A673 (cell line): ENCODE measurements around the gene CACNA2D3. TPM values are rescaled to one million over a fixed set of nuclear protein-coding genes. Genes with fewer than 3 reads are reported as not detected.

Experiments used
- BruUV-seq: library from RNA; stranded (reverse); fragments of 400-500 nt; replicated peaks from 2 replicates; lab custom pipeline; 2021; lab: Mats Ljungman, UMichigan
- CTCF ChIA-PET: fragments of 300-600 bp; sonication (Branson Sonifier 250); formaldehyde crosslinking; loops from one replicate; lab custom pipeline; 2022; ENCODE audit warnings: antibody characterized with exemption; lab: Charles Lee
- POLR2A ChIA-PET: fragments of 300-600 bp; sonication (Branson Sonifier 250); formaldehyde crosslinking; loops from one replicate; lab custom pipeline; 2022; ENCODE audit warnings: antibody characterized with exemption; ENCODE audit not compliant: low non-redundant PET; lab: Charles Lee
- DNase-seq: peaks from one replicate; pipeline ENCODE4 v3.0.0-alpha.2; 2015; ENCODE audit warnings: low spot score
- H3K27ac ChIP-seq: fragments of 200-600 bp; sonication (generic); 2 replicates; pipeline ENCODE4 v1.5.1; 2016; ENCODE audit warnings: mixed run types, low read depth, mild to moderate bottlenecking, mixed read lengths, antibody characterized with exemption, low read length; ENCODE audit not compliant: poor library complexity, severe bottlenecking
- H3K27me3 ChIP-seq: fragments of 200-600 bp; sonication (generic); replicated peaks from 2 replicates; pipeline ENCODE4 v1.6.1; 2017; ENCODE audit warnings: mixed run types, low read depth, mild to moderate bottlenecking, mixed read lengths, antibody characterized with exemption, low read length; ENCODE audit not compliant: insufficient read depth, poor library complexity
- H3K36me3 ChIP-seq: fragments of 200-600 bp; sonication (generic); 2 replicates; pipeline ENCODE4 v1.6.1; 2016; ENCODE audit warnings: mixed run types, mild to moderate bottlenecking, mixed read lengths, antibody characterized with exemption, low read length; ENCODE audit not compliant: insufficient read depth, poor library complexity, severe bottlenecking
- H3K4me1 ChIP-seq: fragments of 200-600 bp; sonication (generic); 2 replicates; pipeline ENCODE4 v1.6.1; 2017; ENCODE audit warnings: mixed run types, mild to moderate bottlenecking, mixed read lengths, antibody characterized with exemption, low read length; ENCODE audit not compliant: insufficient read depth, poor library complexity, severe bottlenecking
- H3K4me3 ChIP-seq: fragments of 200-600 bp; sonication (generic); 2 replicates; pipeline ENCODE4 v1.5.1; 2016; ENCODE audit warnings: low read depth, mixed run types, mild to moderate bottlenecking, mixed read lengths, low read length; ENCODE audit not compliant: poor library complexity, severe bottlenecking
- H3K9me3 ChIP-seq: fragments of 200-600 bp; sonication (generic); 2 replicates; pipeline ENCODE4 v1.6.1; 2016; ENCODE audit warnings: mixed run types, low read depth, mild to moderate bottlenecking, mixed read lengths, antibody characterized with exemption, low read length; ENCODE audit not compliant: poor library complexity, severe bottlenecking
- EZH2 ChIP-seq: fragments of 200-600 bp; sonication (generic); IDR thresholded peaks from 2 replicates; pipeline ENCODE4 v1.6.1; 2017; ENCODE audit warnings: borderline replicate concordance, low read depth, mild to moderate bottlenecking, mixed read lengths, antibody characterized with exemption, low read length; ENCODE audit not compliant: poor library complexity, severe bottlenecking
- intact Hi-C: fragments of 100-400 bp; cut with micrococcal nuclease; formaldehyde crosslinking; loops from one replicate; pipeline ENCODE4 v1.10.0; 2022; ENCODE audit not compliant: unreplicated experiment
- total RNA-seq: library from RNA; stranded (reverse); gene quantifications from 2 replicates; pipeline ENCODE4 v1.2.3, GENCODE V29; 2021
- TF ChIP-seq, protein P1 (sequence below): fragments of 300-800, 200-600 bp; sonication (generic); conservative IDR thresholded peaks from 2 replicates; pipeline ENCODE4 v1.5.1; 2017; ENCODE audit warnings: low read depth, mild to moderate bottlenecking, antibody characterized with exemption, low read length, moderate library complexity, mixed read lengths

The CACNA2D3 gene
- total RNA-seq, 1 experiment from 2014 or later: not detected

DNA sequence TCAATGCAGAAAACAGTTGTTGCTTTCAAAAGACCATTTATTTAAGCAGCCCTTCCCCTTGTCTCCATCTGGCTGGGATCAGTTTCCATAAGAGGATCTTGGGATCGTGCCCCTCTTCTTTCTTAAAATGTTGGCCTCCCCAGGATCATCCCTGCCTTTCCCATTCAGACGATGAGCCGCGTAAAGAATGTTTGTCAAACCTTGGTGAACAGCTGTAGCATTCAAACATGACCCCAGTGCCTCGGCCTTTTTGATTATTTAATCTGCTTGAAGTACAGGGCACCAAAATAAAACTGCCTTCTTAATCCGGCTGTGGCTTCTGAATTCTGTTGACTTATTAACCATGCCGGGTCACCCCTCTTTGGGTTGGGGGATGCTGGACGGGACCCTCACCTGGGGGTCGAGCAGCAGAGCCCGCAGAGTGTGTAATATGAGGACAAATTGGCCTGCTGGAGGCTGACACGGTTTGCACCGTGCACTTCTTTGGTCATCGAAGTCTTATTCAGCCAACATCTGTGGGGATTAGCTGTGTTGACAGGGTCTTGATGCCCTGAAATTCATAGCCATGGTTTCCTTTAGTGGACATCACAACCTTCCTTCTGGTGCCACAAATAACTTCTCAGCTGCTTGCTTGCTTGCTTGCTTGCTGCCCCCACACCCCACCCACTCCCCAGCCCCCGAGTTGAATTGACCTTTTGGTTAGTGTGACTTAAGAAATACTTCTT is 805.9 kb downstream of the CACNA2D3 start, which contains the start of gene LRTM1:
TSS of gene LRTM1 (minus strand) at position 14 of the 725 bp plus-strand sequence. CDS start 148 bp downstream, outside the sequence.
- Histone ChIP-seq H3K9me3 (no peaks in the 10 kb centered on the region), H3K4me3 (no peak within 1 kb of the TSS), H3K27ac (no peak within 1 kb of the TSS), H3K4me1 (no peaks in the 10 kb centered on the region), H3K36me3 (no peaks in the 10 kb centered on the region), H3K27me3 (no peaks in the 10 kb centered on the region)
- no peak for DNase-seq
- no peak for TF ChIP-seq EZH2
- POLR2A ChIA-PET: no interaction called here
- BruUV-seq: no TSS peak
- intact Hi-C loops: no loop called here
- CTCF ChIA-PET: interaction anchor here (0.7 kb wide), 1 partner anchor 16 kb away, joined by 6 read pairs; no protein-coding TSS in a partner anchor

DNA sequence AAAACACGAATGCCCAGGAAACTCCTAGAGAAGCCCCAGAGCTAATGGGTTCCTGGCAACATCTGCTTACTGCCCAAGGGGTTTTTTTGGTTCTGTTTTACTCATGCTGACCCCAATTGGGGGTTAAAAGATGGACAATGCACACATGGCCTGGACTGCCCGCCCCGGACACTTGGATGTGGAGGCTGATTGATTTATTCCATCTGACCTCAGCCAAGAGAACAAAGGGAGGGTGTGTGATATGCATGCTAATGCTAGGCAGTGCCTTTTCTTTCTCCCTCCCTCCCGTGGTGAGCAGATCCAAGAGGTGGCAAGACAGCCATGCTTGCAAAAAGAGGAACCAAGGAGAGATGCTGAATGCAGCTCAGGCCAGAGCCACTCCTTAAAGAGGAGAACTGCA is 808.8 kb downstream of the CACNA2D3 start:
- Histone ChIP-seq H3K36me3 (no peaks in the 10 kb centered on the region), H3K4me3 (no peak overlapping the region), H3K9me3 (no peaks in the 10 kb centered on the region), H3K4me1 (no peaks in the 10 kb centered on the region), H3K27me3 (no peaks in the 10 kb centered on the region), H3K27ac (no peak overlapping the region)
- DNase-seq: no peak
- ChIA-PET POLR2A (no interaction called here), CTCF (no interaction called here)
- TF ChIP-seq EZH2: no peak
- TF ChIP-seq, protein P1, sequence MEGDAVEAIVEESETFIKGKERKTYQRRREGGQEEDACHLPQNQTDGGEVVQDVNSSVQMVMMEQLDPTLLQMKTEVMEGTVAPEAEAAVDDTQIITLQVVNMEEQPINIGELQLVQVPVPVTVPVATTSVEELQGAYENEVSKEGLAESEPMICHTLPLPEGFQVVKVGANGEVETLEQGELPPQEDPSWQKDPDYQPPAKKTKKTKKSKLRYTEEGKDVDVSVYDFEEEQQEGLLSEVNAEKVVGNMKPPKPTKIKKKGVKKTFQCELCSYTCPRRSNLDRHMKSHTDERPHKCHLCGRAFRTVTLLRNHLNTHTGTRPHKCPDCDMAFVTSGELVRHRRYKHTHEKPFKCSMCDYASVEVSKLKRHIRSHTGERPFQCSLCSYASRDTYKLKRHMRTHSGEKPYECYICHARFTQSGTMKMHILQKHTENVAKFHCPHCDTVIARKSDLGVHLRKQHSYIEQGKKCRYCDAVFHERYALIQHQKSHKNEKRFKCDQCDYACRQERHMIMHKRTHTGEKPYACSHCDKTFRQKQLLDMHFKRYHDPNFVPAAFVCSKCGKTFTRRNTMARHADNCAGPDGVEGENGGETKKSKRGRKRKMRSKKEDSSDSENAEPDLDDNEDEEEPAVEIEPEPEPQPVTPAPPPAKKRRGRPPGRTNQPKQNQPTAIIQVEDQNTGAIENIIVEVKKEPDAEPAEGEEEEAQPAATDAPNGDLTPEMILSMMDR: no peak
- no TSS peak for BruUV-seq
- intact Hi-C loops: no loop called here

DNA sequence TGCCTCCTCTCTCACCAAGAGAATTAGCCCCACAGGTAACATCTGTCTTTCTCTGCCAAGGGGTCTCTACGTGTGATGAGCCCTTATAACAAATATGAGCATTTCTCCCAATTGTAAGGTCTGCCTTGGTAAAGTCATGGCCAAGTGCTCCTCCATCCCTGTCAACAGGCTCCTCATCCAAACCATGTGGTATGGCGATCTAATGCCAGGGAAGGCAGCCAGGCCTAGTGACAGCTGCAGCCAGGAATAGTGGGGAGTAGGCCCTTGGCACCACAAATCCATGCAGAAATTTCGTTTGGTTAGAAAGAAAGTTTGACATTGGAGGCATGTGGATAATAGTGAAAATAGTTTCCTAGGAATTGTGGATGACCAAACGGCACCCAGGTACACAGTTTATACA is 810.3 kb downstream of the CACNA2D3 start:
- intact Hi-C loops: no loop called here
- POLR2A ChIA-PET: no interaction called here
- TF ChIP-seq, protein P1: no peak
- TF ChIP-seq EZH2: no peak

More for the DNA sequence above, 810.3 kb downstream of the CACNA2D3 start:
- no peaks in the 10 kb centered on the region for H3K36me3 ChIP-seq
- no peak for DNase-seq
- no peak overlapping the region for H3K4me3 ChIP-seq
- H3K27ac ChIP-seq: no peak overlapping the region
- H3K4me1 ChIP-seq: no peaks in the 10 kb centered on the region
- H3K9me3 ChIP-seq: no peaks in the 10 kb centered on the region
- CTCF ChIA-PET: no interaction called here
- BruUV-seq: no TSS peak
- H3K27me3 ChIP-seq: no peaks in the 10 kb centered on the region
